GM12873 (cell line): ENCODE measurements around the gene PDE4A.

Experiments used
- TF ChIP-seq, protein P1 (sequence below): IDR thresholded peaks from 2 replicates; pipeline ENCODE4 v1.5.1; 2012; ENCODE audit warnings: low read depth, mild to moderate bottlenecking, moderate library complexity, low read length, control low read depth; ENCODE audit not compliant: insufficient read depth; ENCODE audit errors: missing control alignments

Gene PDE4A

GRCh38 chr19:10427169-10427568, 6.8 kb downstream of the PDE4A start:
- TF ChIP-seq, protein P1, sequence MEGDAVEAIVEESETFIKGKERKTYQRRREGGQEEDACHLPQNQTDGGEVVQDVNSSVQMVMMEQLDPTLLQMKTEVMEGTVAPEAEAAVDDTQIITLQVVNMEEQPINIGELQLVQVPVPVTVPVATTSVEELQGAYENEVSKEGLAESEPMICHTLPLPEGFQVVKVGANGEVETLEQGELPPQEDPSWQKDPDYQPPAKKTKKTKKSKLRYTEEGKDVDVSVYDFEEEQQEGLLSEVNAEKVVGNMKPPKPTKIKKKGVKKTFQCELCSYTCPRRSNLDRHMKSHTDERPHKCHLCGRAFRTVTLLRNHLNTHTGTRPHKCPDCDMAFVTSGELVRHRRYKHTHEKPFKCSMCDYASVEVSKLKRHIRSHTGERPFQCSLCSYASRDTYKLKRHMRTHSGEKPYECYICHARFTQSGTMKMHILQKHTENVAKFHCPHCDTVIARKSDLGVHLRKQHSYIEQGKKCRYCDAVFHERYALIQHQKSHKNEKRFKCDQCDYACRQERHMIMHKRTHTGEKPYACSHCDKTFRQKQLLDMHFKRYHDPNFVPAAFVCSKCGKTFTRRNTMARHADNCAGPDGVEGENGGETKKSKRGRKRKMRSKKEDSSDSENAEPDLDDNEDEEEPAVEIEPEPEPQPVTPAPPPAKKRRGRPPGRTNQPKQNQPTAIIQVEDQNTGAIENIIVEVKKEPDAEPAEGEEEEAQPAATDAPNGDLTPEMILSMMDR: no peak

DNA sequence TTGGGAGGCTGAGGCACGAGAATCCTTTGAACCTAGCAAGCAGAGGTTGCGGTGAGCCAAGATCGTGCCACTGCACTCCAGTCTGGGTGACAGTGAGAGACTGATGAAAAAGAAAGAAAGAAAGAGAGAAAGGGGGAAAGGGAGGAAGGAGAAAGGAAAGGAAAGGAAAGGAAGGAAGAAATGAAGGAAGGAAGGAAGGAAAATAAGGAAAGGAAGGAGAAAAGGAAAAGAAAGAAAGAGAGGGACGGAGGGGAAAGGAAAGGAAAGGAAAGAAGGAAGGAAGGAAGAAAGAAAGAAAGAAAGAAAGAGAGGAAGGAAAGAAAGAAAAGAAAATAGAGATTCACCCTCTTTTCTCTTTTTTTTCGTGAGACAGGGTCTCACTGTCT, 8.7 kb downstream of the PDE4A start:
- TF ChIP-seq, protein P1: no peak

GRCh38 chr19:10430505-10431253, 10.3 kb downstream of the PDE4A start:
- TF ChIP-seq, protein P1: no peak

DNA sequence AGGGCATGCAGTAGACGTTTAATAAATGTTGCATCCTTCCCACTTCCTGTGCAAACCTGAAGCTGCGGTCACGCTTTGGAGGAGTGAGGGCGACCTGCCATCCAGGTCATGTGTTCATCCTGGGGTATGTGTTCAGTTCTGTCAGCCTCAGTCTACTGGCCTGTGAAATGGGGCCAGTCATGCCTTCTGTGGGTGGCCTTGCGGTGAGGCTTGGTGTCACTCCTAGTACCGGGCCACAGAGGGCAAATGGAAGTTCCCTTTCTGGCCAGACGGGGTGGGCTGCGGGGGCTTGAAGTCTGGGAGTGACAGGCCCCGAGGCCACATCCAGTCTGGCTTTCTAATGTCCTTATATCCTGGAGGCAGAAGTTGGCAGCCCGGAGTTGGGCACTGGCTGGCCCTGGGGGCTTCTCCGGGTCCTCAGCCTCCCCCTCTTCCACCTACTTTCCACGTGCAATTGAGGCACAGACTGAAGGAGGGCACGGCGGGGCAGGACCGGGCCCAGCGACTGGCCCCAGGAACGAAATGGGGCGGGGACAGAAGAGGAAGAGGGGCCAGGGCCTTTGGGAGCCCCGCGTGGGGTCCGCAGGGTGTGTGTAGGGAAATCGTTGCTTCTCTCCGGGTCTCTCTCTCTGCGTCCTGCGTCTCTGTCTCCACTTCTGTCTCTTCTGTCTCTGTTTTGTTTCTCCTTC, 11.1 kb downstream of the PDE4A start:
- TF ChIP-seq, protein P1: peak; percentile 21

GRCh38 chr19:10431943-10432735, 11.8 kb downstream of the PDE4A start:
- TF ChIP-seq, protein P1: no peak

GRCh38 chr19:10432736-10433130, 12.4 kb downstream of the PDE4A start:
- TF ChIP-seq, protein P1: no peak

GRCh38 chr19:10433131-10433536, 12.8 kb downstream of the PDE4A start:
- TF ChIP-seq, protein P1: no peak
